Activated naive CD4-positive, alpha-beta T cell treated with anti-CD3 and anti-CD28 coated beads, Interleukin-2, amount 50 U/mL, for 24 hours (primary cell): ENCODE data around the gene IDH2.
"Not testable (repeated sequence)": the region's sequence is repeated elsewhere in the genome, so short reads cannot be mapped to it uniquely, and the experiment has no call there.

ENCODE experiments used
- H3K27ac Mint-ChIP-seq: one replicate; pipeline ENCODE4 v1.8.0; 2021; ENCODE audit warnings: mild to moderate bottlenecking, mixed read lengths
- H3K27me3 Mint-ChIP-seq: one replicate; pipeline ENCODE4 v1.8.0; 2021; ENCODE audit warnings: mixed read lengths
- H3K36me3 Mint-ChIP-seq: one replicate; pipeline ENCODE4 v1.8.0; 2021; ENCODE audit warnings: mixed read lengths
- H3K4me1 Mint-ChIP-seq: one replicate; pipeline ENCODE4 v1.8.0; 2021; ENCODE audit warnings: mixed read lengths
- H3K4me3 Mint-ChIP-seq: one replicate; pipeline ENCODE4 v1.8.0; 2021; ENCODE audit warnings: mild to moderate bottlenecking, mixed read lengths
- H3K9me3 Mint-ChIP-seq: one replicate; pipeline ENCODE4 v1.8.0; 2021; ENCODE audit warnings: mixed read lengths

IDH2 gene

DNA sequence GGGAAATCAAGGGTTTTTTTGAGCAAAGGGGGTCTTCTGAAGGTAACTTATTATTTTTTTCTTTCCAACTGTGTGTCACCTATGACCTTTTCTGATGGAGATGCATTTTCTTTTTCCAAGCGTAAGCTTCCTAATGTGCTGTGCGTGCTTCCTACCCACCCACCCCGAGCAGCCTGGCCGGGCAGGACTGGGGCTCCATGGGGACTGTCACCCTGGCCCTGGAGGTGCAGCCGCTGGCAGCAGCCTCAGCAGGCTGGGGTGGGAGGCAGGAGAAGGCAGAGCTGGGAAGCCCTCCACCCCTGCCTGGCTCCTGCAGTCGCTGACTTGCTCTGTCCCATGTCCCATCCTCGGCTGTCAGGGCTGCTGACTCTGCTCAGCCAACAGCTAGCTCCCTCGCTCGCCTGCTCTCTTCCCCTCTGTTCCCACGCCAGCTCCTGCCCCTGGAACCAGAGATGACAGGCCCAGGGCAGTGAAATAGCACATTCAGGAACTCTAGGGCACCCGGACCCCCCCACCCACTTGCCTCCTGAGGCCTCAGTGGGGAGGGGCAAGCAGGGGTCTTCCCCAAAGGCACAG lies 21.4 kb downstream of the IDH2 start:
- Mint-ChIP-seq H3K4me1 (no peaks in the 10 kb centered on the region), H3K27ac (peak overlapping the region; percentile 65), H3K36me3 (peaks cover 3% of the 10 kb centered on the region), H3K27me3 (no peaks in the 10 kb centered on the region), H3K9me3 (no peaks in the 10 kb centered on the region), H3K4me3 (no peak overlapping the region)

DNA sequence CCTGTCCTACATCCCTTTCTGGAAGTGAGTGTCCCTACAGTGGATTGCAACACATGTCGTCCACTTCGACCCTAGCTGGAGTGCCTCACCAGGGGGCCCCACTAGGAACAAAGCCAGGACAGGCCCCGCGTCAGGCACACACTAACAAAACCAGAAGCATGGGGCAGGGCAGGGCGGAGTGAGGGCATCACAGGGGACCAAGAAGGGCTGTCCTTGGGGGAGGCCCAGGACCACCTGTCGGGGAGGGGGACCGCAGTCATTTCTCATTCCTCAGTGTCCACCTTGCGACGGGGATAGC lies 21.9 kb downstream of the IDH2 start:
- H3K36me3 Mint-ChIP-seq, result peaks cover 3% of the 10 kb centered on the region
- no peaks in the 10 kb centered on the region for H3K27me3 Mint-ChIP-seq
- no peak overlapping the region for H3K4me3 Mint-ChIP-seq

DNA sequence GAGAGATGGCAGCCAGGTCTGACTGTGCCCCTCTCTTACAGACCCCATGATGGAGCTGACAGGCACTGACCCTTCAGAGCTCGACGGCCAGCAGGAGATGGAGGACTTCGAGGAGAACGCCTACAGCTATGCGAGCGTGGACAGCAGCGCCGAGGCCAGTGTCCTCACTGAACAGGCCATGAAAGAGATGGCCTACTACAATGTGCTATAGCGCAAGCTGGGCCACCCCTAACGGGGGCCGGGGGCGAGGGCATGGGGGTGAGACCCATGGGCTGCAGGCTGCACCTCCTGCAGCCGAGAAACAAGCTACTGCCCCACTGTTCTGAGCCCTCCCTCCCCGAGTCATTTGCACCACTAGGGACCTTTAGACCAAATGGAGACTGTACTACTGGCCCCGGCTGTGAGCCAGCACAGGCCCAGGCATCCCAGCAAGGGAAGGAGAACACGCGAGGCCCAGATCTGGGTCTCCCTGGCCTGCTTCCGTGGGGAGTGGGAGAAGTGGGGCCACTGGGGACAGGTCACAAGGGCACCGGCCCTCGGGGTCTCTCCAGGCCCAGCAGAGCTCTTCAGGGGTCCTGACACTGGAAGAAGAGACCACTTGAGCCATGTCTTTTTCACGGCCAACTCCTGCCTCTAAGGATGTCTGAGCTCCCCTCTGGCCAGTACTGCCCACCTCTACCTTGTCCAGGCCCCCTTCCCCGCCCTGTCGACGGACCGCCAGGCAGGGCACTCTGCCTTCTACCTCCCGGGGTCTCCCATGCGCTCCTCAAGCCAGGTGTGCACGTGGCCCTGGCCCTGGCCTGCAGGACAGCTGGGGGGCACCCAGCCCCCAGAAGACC lies 22.4 kb downstream of the IDH2 start:
- no peaks in the 10 kb centered on the region for H3K4me1 Mint-ChIP-seq
- peaks cover 3% of the 10 kb centered on the region for H3K36me3 Mint-ChIP-seq
- H3K27ac Mint-ChIP-seq, result peak overlapping the region; percentile 59
- no peaks in the 10 kb centered on the region for H3K9me3 Mint-ChIP-seq
- H3K4me3 Mint-ChIP-seq, result no peak overlapping the region
- no peaks in the 10 kb centered on the region for H3K27me3 Mint-ChIP-seq

More for the DNA sequence above, 21.9 kb downstream of the IDH2 start:
- H3K9me3 Mint-ChIP-seq, result no peaks in the 10 kb centered on the region
- H3K27ac Mint-ChIP-seq, result peak overlapping the region; percentile 59
- no peaks in the 10 kb centered on the region for H3K4me1 Mint-ChIP-seq

DNA sequence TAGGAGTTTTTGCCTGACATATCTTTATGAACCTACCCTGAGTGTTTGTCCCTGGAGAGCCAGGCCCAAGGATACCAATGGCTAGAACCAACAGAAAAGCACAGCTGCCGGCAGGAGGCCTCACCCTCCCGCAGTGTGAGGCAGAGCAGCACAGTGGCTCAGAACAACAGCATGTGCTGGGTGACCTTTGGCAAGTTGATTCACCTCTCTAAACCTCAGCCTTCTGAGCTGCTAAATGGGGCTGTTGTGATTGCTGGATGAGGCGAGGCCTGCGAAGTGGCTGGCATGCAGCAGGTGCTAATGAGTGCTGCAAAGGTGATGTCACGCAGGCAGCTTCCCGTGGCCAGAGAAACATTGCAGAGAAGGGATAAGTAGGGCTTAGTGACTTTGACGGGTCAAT lies 23.3 kb downstream of the IDH2 start:
- H3K36me3 Mint-ChIP-seq, result peaks cover 3% of the 10 kb centered on the region
- no peak overlapping the region for H3K27ac Mint-ChIP-seq
- H3K27me3 Mint-ChIP-seq, result no peaks in the 10 kb centered on the region
- H3K4me3 Mint-ChIP-seq, result no peak overlapping the region
- no peaks in the 10 kb centered on the region for H3K4me1 Mint-ChIP-seq
- H3K9me3 Mint-ChIP-seq, result no peaks in the 10 kb centered on the region

DNA sequence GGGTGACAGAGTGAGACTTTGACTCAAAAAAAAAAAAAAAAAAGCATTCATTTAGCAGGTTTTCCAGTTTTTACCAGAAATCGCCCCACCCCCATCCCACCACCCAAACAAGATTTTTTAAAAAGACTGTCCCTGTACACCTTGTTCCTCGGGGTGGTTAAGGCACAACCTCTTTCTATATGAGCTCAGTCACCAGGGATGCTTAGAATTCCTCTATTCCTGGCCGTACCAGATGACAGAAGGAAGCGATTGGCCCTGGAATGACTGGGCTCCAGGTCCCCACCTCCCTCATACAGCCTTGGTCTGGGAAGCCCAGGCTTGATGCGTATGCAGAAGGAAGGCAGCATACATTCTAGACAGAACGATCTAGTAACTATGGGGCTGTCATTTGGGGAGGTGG lies 25.6 kb downstream of the IDH2 start:
- Mint-ChIP-seq H3K4me1 (no peaks in the 10 kb centered on the region), H3K9me3 (no peaks in the 10 kb centered on the region)

DNA sequence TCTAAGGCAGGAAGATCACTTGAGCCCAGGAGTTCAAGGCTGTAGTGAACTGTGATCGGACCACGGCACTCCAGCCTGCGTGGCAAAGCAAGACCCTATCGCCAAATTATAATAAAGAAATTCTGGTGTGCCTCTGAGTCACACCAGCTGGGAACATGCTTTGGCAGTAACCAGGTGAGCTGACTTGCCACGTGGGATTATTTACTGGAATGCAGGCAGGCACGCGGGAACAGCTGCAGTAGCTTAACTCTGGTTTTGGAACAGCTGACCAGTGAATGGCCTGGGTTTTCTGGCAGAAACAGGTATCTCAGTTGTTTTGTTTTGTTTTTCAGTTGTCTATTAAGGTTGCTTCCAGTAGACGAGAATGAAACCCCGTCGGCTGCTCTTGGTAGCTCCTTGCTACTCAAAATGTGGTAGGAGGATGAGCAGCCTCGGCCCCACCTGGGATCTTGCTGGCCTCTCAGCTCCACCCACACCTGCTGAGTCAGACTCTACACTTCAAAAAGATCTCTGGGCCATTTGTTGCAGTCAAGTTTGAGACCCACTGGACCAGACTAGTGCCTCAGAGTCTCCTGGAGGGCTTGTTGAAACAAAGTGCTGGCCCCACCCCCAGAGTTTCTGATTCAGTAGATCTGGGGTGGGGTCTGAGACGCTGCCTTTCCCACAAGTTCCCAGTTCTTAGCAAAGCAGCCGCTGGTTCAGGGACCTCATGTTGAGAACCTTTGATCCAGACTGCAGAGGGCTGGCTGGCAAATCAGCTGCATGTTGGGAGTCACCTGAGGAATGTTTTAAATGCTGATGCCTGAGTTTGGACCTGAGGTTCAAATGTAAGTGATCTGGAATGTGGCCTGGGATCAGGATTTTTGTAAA lies 26.6 kb downstream of the IDH2 start:
- no peaks in the 10 kb centered on the region for H3K27me3 Mint-ChIP-seq
- H3K36me3 Mint-ChIP-seq, result peaks cover 3% of the 10 kb centered on the region
- no peaks in the 10 kb centered on the region for H3K9me3 Mint-ChIP-seq
- peak overlapping the region; percentile 30 for H3K27ac Mint-ChIP-seq
- peaks cover 5% of the 10 kb centered on the region for H3K4me1 Mint-ChIP-seq
- H3K4me3 Mint-ChIP-seq, result no peak overlapping the region

More for the DNA sequence above, 25.6 kb downstream of the IDH2 start:
- Mint-ChIP-seq H3K27me3 (no peaks in the 10 kb centered on the region), H3K27ac (peak overlapping the region; percentile 18), H3K36me3 (peaks cover 3% of the 10 kb centered on the region), H3K4me3 (no peak overlapping the region)

DNA sequence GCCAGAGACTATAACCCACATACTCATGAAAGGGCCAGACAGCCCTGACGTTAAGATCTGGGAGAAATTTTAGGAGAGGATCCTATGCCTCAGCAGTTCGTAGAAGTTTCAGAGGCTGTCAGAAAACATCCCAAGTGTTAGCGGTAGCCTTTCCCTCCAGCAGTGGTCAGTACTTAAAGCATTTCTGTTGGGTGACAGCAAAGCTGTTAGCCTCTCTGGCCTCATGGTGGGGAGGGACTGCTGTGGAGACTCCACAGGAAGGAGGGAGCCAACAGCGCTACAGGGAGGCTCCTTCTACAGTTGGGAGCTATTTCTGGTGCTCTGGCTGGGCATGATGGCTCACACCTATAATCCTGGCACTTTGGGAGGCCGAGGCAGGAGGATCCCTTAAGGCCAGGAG lies 27.4 kb downstream of the IDH2 start:
- Mint-ChIP-seq H3K27me3 (no peaks in the 10 kb centered on the region), H3K27ac (peak overlapping the region; percentile 36), H3K4me3 (no peak overlapping the region), H3K36me3 (peaks cover 3% of the 10 kb centered on the region), H3K9me3 (no peaks in the 10 kb centered on the region), H3K4me1 (peaks cover 5% of the 10 kb centered on the region)

DNA sequence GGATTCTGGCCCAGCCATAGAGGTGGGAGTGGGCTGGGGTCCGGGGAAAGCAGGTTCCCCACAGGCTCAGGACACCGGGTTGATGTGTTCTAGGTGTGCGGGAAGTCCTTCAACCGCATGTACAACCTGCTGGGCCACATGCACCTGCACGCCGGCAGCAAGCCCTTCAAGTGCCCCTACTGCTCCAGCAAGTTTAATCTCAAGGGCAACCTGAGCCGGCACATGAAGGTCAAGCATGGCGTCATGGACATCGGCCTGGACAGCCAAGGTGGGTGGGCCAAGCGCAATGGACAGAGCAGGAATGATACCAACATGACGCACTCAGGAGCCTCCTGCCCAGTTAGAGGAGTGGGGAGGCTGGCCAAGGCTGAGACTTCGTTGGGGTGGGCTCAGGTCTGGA lies 28.2 kb downstream of the IDH2 start:
- no peaks in the 10 kb centered on the region for H3K27me3 Mint-ChIP-seq
- no peak overlapping the region for H3K4me3 Mint-ChIP-seq
- H3K4me1 Mint-ChIP-seq, result peaks cover 5% of the 10 kb centered on the region
- H3K9me3 Mint-ChIP-seq, result no peaks in the 10 kb centered on the region
- no peak overlapping the region for H3K27ac Mint-ChIP-seq
- peaks cover 3% of the 10 kb centered on the region for H3K36me3 Mint-ChIP-seq

DNA sequence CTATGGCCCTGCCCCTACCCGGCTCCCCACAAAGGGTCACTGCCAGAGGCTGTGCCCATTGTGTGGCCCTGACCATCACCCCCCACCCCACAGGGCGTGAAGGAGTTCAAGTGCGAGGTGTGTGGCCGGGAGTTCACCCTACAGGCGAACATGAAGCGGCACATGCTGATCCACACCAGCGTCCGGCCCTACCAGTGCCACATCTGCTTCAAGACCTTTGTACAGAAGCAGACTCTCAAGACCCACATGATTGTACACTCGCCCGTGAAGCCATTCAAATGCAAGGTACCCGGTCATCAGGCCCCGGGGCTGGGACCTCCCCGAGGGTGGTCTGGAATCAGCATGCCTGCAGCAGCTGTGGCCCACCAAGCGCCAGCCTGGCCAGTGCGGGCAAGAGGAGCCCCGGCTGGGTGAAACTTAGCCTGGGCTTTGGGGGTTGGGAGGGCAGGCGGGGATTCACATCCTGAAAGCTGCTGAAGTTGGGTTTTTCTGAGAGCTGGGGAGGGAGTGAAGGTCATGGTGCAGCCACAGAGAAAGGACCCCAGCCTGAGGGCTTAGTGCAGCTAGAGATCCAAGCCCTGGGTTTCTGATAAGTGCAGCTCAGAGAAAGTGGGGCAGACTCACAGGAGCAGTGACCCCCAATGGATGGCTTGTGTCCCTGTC lies 29.2 kb downstream of the IDH2 start:
- Mint-ChIP-seq H3K36me3 (peaks cover 3% of the 10 kb centered on the region), H3K4me1 (peaks cover 5% of the 10 kb centered on the region), H3K4me3 (no peak overlapping the region), H3K27me3 (no peaks in the 10 kb centered on the region), H3K9me3 (no peaks in the 10 kb centered on the region), H3K27ac (no peak overlapping the region)

DNA sequence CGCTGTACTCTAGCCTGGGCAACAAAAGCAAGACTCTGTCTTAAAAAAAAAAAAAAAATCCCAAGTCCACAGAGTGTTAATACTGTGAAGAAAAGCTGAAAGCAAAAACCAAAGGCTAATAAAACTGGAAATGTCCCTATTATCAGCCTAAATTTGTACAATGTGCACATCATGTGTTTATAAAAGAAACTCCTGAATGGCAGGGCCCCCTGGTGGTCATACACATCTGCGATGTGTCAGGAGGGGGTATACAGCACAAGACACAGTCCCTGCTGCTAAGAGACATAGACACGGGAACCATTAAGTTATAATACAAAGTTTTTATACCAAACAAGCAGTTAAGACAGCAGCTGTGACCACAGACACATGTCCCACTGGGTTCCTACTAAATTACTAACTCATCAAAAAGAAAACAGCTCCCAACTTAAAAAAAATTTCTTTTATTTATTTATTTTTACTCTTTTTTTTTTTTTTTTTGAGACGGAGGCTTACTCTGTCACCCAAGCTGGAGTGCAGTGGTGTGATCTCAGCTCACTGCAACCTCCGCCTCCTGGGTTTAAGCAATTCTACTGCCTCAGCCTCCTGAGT lies 31.0 kb downstream of the IDH2 start:
- H3K27me3 Mint-ChIP-seq, result no peaks in the 10 kb centered on the region
- H3K9me3 Mint-ChIP-seq, result no peaks in the 10 kb centered on the region
- peaks cover 5% of the 10 kb centered on the region for H3K4me1 Mint-ChIP-seq
- H3K36me3 Mint-ChIP-seq, result peaks cover 2% of the 10 kb centered on the region
- H3K4me3 Mint-ChIP-seq, result no peak overlapping the region
- H3K27ac Mint-ChIP-seq, result no peak overlapping the region

DNA sequence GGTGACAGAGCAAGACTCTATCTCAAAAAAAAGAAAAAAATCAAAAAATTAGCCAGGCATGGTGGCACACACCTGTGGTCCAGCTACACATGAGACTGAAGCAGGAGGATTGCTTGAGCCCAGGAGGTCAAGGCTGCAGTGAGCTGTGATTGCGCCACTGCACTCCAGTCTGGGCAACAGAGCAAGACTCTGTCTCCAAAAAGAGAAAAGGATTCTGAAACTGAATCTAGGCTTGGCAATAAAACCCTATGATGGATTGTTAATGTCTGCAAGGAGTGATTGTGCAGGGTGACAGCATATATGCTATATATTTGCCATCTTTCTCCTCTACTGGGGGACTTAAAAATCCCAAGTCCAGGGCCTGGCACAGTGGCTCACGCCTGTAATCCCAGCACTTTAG lies 31.6 kb downstream of the IDH2 start:
- H3K4me3 Mint-ChIP-seq, H3K4me1 Mint-ChIP-seq, H3K27me3 Mint-ChIP-seq, H3K9me3 Mint-ChIP-seq, H3K27ac Mint-ChIP-seq, H3K36me3 Mint-ChIP-seq: not testable (repeated sequence)

DNA sequence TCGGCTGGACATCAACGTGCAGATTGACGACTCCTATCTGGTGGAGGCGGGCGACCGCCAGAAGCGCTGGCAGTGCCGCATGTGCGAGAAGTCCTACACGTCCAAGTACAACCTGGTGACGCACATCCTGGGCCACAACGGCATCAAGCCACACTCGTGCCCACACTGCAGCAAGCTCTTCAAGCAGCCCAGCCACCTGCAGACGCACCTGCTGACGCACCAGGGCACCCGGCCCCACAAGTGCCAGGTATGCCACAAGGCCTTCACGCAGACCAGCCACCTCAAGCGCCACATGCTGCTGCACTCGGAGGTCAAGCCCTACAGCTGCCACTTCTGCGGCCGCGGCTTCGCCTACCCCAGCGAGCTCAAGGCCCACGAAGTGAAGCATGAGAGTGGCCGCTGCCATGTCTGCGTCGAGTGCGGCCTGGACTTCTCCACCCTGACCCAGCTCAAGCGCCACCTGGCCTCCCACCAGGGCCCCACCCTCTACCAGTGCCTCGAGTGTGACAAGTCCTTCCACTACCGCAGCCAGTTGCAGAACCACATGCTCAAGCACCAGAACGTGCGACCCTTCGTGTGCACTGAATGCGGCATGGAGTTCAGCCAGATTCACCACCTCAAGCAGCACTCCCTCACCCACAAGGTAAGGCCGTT lies 34.2 kb downstream of the IDH2 start:
- Mint-ChIP-seq H3K4me1 (peaks cover 11% of the 10 kb centered on the region), H3K36me3 (peaks cover 2% of the 10 kb centered on the region), H3K9me3 (no peaks in the 10 kb centered on the region), H3K27ac (no peak overlapping the region), H3K27me3 (no peaks in the 10 kb centered on the region), H3K4me3 (no peak overlapping the region)

DNA sequence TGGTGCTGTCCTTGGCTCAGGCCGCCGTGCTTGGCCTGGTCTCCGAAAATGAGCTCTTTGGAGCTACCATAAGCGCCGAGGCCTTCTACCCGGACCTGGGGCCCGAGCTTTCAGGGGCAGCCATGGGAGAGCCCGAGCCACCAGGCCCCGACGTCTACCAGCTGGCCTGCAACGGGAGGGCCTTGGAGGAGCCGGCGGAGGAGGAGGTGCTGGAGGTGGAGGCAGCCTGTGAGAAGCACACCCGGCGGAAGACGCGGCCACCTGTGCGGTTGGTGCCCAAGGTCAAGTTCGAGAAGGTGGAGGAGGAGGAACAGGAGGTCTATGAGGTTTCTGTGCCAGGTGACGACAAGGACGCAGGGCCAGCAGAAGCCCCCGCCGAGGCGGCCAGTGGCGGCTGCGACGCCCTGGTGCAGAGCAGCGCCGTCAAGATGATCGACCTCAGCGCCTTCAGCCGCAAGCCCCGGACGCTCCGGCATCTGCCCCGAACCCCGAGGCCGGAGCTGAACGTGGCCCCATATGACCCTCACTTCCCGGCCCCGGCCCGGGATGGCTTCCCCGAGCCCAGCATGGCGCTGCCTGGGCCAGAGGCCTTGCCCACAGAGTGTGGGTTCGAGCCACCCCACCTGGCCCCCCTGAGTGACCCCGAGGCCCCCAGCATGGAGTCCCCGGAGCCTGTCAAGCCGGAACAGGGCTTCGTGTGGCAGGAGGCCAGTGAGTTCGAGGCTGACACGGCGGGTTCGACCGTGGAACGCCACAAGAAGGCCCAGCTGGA lies 34.9 kb downstream of the IDH2 start:
- Mint-ChIP-seq H3K36me3 (peaks cover 2% of the 10 kb centered on the region), H3K27ac (no peak overlapping the region), H3K4me3 (no peak overlapping the region), H3K27me3 (no peaks in the 10 kb centered on the region), H3K9me3 (no peaks in the 10 kb centered on the region), H3K4me1 (peaks cover 15% of the 10 kb centered on the region)

DNA sequence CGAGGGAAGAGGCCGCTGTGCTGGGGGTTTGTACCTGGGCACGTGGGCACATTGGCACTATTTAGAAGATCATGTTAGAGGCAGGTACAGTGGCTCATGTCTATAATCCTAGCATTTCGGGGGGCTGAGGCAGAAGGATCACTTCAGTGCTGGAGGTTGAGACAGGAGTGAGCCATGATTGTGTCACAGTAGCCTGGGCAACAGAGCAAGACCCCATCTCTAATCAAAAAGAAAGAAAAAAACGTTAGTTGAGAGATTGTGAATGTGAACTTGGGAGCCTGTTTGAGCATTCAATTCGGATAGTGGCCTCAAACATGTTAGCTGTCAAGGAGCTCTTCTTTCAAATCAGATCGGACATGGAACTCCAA lies 36.6 kb downstream of the IDH2 start:
- no peaks in the 10 kb centered on the region for H3K27me3 Mint-ChIP-seq
- no peaks in the 10 kb centered on the region for H3K9me3 Mint-ChIP-seq
- H3K36me3 Mint-ChIP-seq, result peaks cover 2% of the 10 kb centered on the region
- H3K4me3 Mint-ChIP-seq, result no peak overlapping the region
- H3K27ac Mint-ChIP-seq, result no peak overlapping the region
- H3K4me1 Mint-ChIP-seq, result peaks cover 23% of the 10 kb centered on the region
